ENCODE results near the gene OR2AJ1.

DNA sequence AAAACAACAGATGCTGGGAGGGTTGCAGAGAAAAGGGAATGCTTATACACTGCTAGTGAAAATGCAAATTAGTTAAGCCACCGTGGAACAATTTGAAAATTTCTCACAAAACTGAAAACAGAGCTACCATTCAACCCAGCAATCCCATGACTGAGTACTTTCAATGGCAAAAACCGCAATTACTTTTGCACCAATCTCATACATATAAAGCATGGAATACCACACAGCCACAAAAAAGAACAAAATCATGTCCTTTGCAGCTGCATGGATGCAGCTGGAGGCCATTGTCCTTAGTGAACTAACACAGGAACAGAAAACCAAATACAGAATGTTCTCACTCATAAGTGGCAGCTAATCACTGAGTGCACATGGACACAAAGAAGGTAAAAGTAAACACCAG lies 10.9 kb upstream of the OR2AJ1 start:
- TF ChIP-seq, protein P1, sequence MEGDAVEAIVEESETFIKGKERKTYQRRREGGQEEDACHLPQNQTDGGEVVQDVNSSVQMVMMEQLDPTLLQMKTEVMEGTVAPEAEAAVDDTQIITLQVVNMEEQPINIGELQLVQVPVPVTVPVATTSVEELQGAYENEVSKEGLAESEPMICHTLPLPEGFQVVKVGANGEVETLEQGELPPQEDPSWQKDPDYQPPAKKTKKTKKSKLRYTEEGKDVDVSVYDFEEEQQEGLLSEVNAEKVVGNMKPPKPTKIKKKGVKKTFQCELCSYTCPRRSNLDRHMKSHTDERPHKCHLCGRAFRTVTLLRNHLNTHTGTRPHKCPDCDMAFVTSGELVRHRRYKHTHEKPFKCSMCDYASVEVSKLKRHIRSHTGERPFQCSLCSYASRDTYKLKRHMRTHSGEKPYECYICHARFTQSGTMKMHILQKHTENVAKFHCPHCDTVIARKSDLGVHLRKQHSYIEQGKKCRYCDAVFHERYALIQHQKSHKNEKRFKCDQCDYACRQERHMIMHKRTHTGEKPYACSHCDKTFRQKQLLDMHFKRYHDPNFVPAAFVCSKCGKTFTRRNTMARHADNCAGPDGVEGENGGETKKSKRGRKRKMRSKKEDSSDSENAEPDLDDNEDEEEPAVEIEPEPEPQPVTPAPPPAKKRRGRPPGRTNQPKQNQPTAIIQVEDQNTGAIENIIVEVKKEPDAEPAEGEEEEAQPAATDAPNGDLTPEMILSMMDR (IDR thresholded peaks at IDR 0.05; ENCODE audit: insufficient read depth, low read length), result no peak
- no peak for TF ChIP-seq POLR2AphosphoS5 (IDR thresholded peaks at IDR 0.05; ENCODE audit: low read depth)
- TF ChIP-seq SPI1 (IDR thresholded peaks at IDR 0.05; ENCODE audit: borderline replicate concordance, low read depth), result no peak

All from HL-60 (cell line).